HG02759 (cell line): ENCODE results near the gene TNK2.
"Not testable (repeated sequence)": the region's sequence is repeated elsewhere in the genome, so short reads cannot be mapped to it uniquely, and the experiment has no call there.

ENCODE experiments used
- ATAC-seq: cut with Tn5 transposase; IDR thresholded peaks from one replicate; pipeline ENCODE4 v1.9.1; 2021; ENCODE audit warnings: mild to moderate bottlenecking, moderate library complexity; ENCODE audit not compliant: unreplicated experiment

The TNK2 gene

GRCh38 chr3:195918176-195918575 lies 9.8 kb upstream of the TNK2 start:
- no peak for ATAC-seq

GRCh38 chr3:195916991-195917390 lies 8.6 kb upstream of the TNK2 start:
- ATAC-seq: no peak

GRCh38 chr3:195916291-195916690 lies 7.9 kb upstream of the TNK2 start:
- no peak for ATAC-seq

- peak; percentile 90 for ATAC-seq
These were observed 6.5 kb upstream of the TNK2 start for GRCh38 chr3:195914648-195915473.

- not testable (repeated sequence) for ATAC-seq
These were observed 5.8 kb upstream of the TNK2 start for GRCh38 chr3:195914146-195914545.

- no peak for ATAC-seq
These were observed 5.0 kb upstream of the TNK2 start for GRCh38 chr3:195913382-195913781.

- ATAC-seq: no peak
These were observed 3.6 kb upstream of the TNK2 start for GRCh38 chr3:195911946-195912270.

- ATAC-seq: no peak
These were observed 2.9 kb upstream of the TNK2 start for GRCh38 chr3:195911041-195911945.

- ATAC-seq: no peak
These were observed 2.1 kb upstream of the TNK2 start for GRCh38 chr3:195910499-195910845.

GRCh38 chr3:195909644-195910498 lies 1.5 kb upstream of the TNK2 start:
- peak; percentile 38 for ATAC-seq

GRCh38 chr3:195908694-195909581 lies 587 bp upstream of the TNK2 start:
- ATAC-seq: peak; percentile 35

- peak; percentile 24 for ATAC-seq
These were observed 742 bp downstream of the TNK2 start for GRCh38 chr3:195907684-195907933.

- ATAC-seq: peak; percentile 22
These were observed 1.3 kb downstream of the TNK2 start for GRCh38 chr3:195906865-195907683.

GRCh38 chr3:195905970-195906864 lies 2.1 kb downstream of the TNK2 start:
- ATAC-seq: no peak

GRCh38 chr3:195904368-195904767 lies 4.0 kb downstream of the TNK2 start:
- no peak for ATAC-seq

- no peak for ATAC-seq
These were observed 4.4 kb downstream of the TNK2 start for GRCh38 chr3:195903950-195904290.

GRCh38 chr3:195902634-195903033 lies 5.7 kb downstream of the TNK2 start:
- ATAC-seq: not testable (repeated sequence)

- ATAC-seq: not testable (repeated sequence)
These were observed 6.3 kb downstream of the TNK2 start for GRCh38 chr3:195901836-195902585.
